ENCODE data around the gene NBPF3. TPM values are rescaled to one million over a fixed set of nuclear protein-coding genes. Genes with fewer than 3 reads are reported as not detected.
A peak's percentile ranks its signal among the peaks of the same experiment; 100 is the strongest.
"Not testable (repeated sequence)": the region's sequence is repeated elsewhere in the genome, so short reads cannot be mapped to it uniquely, and the experiment has no call there.

Gene NBPF3, protein sequence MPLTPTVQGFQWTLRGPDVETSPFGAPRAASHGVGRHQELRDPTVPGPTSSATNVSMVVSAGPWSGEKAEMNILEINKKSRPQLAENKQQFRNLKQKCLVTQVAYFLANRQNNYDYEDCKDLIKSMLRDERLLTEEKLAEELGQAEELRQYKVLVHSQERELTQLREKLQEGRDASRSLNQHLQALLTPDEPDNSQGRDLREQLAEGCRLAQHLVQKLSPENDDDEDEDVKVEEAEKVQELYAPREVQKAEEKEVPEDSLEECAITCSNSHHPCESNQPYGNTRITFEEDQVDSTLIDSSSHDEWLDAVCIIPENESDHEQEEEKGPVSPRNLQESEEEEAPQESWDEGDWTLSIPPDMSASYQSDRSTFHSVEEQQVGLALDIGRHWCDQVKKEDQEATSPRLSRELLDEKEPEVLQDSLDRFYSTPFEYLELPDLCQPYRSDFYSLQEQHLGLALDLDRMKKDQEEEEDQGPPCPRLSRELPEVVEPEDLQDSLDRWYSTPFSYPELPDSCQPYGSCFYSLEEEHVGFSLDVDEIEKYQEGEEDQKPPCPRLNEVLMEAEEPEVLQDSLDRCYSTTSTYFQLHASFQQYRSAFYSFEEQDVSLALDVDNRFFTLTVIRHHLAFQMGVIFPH
- 3.1 and 6.1 TPM in 2 replicates for total RNA-seq (2014; rRNA removed; shearing (Covaris generic))
- 3.7 and 5.0 TPM in 2 replicates for polyA plus RNA-seq (2014; cell fraction: nucleus; rRNA removed)

GRCh38 chr1:21439721-21440629 is at the start of gene NBPF3:
Gene NBPF3 (plus strand): TSS chr1:21440137. CDS start chr1:21445087, 4,950 bp downstream.
- DNase-seq (ENCODE audit: extremely low read depth, low read depth): peak; percentile 66

DNA sequence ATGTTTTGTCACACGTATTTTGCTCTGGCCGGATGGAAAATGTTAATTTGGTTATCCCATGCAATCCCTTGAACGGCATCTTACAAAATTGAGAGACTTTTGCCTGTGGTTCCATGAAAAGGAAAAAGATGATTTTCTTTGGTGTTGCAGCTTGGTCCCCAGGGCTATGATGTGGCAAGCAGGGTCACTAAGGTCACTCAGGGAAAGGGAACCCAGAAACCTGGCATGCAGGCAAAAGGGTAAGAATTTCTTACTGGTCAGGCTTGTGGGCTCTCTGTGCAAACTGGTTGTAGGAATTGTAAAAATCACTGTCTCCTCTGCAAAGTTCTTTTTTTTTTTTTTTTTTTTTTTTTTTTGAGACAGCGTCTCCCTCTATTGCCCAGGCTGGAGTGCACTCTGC is 48.4 kb upstream of the NBPF3 start:
- no peak for DNase-seq (ENCODE audit: extremely low read depth, low read depth)

GRCh38 chr1:21392587-21393263 is 47.2 kb upstream of the NBPF3 start:
- DNase-seq (ENCODE audit: extremely low read depth, low read depth): no peak

DNA sequence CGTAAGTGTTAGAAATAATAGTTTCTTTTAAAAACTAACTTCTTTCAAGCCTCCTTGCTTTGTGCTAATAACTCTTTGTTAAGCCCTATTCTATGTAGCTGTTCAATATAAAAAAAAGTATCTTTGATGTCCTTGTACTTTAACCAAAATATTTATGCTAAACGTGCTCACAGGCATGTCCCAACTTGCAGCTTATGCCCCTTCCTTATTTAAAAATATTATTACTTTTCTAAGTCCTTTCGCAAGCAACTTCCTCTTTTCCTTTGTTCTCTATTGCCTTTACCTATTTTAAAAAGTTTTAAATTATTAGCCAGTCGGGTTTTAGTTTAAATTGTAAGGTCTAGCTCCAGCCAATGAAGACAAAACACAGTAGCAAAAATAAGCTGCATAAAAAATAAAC is 43.4 kb upstream of the NBPF3 start:
- no peak for DNase-seq (ENCODE audit: extremely low read depth, low read depth)

- DNase-seq (ENCODE audit: extremely low read depth, low read depth): no peak
These were observed 42.1 kb upstream of the NBPF3 start for GRCh38 chr1:21397813-21398188.

DNA sequence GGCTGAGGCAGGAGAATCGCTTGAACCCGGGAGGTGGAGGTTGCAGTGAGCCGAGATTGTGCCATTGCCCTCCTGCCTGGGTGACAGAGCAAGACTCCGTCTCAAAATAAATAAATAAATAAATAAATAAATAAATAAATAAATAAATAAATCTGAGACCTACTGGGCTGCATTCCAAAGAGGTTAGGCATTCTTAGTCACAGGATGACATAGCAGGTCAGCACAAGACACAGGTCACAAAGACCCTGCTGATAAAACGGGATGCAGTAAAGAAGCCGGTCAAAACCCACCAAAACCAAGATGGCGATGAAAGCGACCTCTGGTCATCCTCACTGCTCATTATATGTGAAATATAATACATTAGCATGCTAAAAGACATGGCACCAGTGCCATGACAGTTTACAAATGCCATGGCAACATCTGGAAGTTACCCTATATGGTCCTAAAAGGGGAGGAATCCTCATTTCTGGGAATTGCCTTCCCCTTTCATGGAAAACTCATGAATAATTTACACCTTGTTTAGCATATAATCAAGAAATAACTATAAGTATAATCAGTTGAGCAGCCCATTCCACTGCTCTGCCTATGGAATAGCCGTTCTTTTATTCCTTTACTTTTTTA is 38.1 kb upstream of the NBPF3 start:
- DNase-seq (ENCODE audit: extremely low read depth, low read depth): not testable (repeated sequence)

DNA sequence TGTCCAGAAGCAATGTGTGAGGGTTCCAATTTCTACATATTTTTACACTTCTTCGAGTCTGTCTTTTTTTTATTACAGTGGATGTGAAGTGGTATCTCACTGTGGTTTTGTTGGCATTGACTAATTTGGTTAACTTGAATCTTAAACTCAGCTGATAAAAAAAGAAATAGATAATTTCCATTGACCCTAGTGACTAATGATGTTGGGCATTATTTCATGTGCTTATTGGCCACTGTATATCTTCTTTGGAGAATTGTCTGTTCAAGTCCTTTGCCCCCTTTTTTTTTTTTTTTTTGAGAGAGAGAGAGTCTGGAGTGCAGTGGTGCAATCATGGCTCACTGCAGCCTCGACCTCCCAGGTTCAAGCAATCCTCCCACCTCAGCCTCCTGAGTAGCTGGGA is 33.3 kb upstream of the NBPF3 start:
- DNase-seq (ENCODE audit: extremely low read depth, low read depth): no peak

- not testable (repeated sequence) for DNase-seq (ENCODE audit: extremely low read depth, low read depth)
These were observed 30.0 kb upstream of the NBPF3 start for GRCh38 chr1:21409897-21410296.

DNA sequence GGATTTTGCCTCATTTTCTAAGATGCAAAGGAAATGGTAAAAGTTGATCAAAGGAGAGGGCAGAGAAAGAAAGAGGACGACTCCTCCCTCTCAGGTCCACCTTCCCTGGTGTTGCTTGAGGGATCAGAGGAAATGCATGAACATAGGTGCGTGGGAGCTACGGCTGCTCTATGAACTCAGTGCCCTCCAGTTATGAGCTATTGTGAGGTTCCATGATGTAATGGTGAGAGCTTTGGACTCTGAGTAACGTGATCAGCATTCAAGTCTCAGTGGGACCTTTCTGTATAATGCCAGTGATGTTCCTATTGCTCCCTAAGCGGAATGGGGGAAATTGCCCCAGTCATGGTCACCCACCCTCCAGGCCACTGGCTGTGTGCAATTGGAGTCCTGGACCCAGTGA is 25.9 kb upstream of the NBPF3 start:
- no peak for DNase-seq (ENCODE audit: extremely low read depth, low read depth)

DNA sequence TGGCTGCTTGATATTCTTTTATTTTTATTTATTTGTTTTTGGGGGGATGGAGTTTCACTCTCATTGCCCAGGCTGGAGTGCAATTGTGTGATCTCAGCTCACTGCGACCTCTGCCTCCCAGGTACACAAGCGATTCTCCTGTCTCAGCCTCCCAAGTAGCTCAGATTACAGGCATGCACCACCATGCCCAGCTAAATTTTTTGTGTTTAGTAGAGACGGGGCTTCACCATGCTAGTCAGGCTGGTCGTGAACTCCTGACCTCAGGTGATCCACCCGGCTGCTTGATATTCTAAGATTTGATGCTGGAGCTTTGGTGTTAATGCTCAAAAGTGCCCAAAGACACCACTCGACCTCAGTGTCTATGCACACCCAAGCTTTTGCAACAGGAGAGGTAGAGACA is 19.6 kb upstream of the NBPF3 start:
- DNase-seq (ENCODE audit: extremely low read depth, low read depth): not testable (repeated sequence)

- DNase-seq (ENCODE audit: extremely low read depth, low read depth): not testable (repeated sequence)
These were observed 18.6 kb upstream of the NBPF3 start for GRCh38 chr1:21421307-21421706.

DNA sequence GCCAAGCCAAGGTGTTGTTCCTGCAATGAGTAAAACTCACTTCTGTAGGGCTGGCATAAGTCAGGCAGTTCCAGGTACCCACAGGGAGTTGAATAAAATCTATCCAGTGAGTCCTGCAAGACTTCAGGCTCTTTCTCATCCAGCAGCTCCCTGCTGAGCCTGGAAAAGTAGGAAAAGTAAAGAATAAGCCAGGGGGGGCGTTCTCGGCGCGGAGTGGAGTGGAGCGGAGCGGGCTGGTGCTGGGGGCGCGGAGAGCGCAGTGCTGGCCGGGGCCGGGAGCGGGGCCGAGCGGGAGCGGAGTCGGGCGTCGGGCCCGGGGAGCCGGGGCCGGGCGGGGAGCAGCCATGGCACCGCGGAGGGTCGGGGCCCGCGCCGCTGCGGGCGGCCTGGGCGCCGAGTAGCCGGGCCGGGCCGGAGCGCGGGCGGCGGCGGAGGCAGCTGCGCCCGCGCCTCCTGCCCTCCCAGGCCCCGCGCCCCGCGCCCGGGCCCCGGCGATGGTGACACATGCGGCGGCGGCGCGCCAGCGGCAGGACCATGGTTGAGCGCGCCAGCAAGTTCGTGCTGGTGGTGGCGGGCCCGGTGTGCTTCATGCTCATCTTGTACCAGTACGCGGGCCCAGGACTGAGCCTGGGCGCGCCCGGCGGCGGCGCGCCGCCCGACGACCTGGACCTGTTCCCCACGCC is 12.0 kb upstream of the NBPF3 start:
- not testable (repeated sequence) for DNase-seq (ENCODE audit: extremely low read depth, low read depth)

- DNase-seq (ENCODE audit: extremely low read depth, low read depth): not testable (repeated sequence)
These were observed 11.4 kb upstream of the NBPF3 start for GRCh38 chr1:21428481-21429073.

DNA sequence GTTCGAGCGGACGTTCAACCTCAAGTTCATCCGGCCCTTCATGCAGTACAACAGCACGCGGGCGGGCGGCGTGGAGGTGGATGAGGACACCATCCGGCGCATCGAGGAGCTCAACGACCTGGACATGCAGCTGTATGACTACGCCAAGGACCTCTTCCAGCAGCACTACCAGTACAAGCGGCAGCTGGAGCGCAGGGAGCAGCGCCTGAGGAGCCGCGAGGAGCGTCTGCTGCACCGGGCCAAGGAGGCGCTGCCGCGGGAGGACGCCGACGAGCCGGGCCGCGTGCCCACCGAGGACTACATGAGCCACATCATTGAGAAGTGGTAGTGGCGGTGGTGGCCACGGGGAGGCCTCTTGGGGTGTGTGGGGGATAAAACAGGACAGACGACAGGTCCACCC is 10.7 kb upstream of the NBPF3 start:
- not testable (repeated sequence) for DNase-seq (ENCODE audit: extremely low read depth, low read depth)

DNA sequence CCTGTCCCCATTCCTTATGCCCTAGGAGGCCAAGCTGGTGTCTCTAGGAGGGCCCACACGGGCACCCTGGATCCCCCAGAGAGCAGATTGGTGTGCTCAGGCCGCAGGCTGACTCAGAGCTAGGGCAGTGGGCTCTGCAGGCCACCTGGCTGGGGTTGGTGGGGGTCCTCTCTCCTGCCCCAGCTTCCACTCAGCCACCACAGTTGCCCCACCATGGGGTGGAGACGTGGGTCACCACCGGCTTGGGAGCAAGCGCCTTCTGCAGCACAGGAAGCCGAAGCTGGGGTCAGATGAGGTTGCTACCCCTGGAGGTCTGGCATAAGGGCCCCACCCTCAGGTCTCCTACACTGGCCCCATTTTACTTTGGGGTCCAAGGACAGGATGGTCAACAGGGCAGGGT is 9.1 kb upstream of the NBPF3 start:
- DNase-seq (ENCODE audit: extremely low read depth, low read depth): not testable (repeated sequence)

GRCh38 chr1:21434394-21434793 is 5.5 kb upstream of the NBPF3 start:
- DNase-seq (ENCODE audit: extremely low read depth, low read depth): no peak

DNA sequence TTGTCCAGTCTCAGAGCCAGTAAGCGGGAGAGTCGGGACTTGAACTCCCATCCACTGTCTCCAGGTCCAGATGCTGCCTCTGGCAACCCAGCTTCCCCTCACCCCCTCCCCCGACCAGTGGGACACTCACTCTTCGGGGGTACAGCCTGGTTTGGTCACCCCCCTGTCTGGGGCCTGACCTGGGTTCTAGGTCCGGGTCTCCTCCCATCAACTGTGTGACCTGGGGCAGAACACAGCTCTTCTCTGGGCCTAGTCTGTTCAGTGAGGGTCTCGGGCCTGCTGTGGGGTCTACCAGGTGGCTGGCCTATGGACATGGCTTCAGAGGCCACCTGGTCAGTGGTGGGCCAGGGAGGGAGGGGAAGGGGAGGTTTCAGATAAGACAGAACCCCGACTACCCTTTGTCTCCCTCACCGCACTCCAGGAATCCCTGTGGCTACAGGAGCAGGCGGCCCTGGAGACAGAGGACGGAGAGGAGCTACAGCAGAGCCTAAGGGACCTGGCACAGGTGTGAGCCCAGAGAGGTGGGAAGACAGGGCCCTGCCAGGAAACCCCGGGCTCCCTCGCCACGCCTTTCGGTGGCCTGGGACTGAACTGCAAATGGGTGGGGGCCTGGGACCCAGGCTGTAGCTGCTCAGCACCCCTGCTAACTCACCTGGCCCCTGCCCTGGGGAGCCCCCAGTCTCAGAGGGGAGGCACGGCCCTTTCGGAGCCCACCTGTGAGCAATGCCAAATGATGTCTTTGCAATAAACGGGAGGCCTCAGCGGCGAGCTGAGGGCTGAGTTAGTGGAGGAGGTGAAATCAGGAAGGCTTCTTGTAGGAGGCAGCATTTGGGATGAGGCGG is 4.1 kb upstream of the NBPF3 start:
- DNase-seq (ENCODE audit: extremely low read depth, low read depth): no peak

All from NCI-H460 (cell line).